Lower lobe of right lung (tissue), 2 donors: ENCODE results near the gene CHD2. TPM values are rescaled to one million over a fixed set of nuclear protein-coding genes. Genes with fewer than 3 reads are reported as not detected.
A peak's percentile ranks its signal among the peaks of the same experiment; 100 is the strongest.

ENCODE experiments used
- ATAC-seq, 2 donors: fragments of 200-7000 bp; cut with Tn5 transposase; one replicate each; pipeline ENCODE4 v1.9.1; 2020 to 2022; ENCODE audit warnings: mild to moderate bottlenecking in 2 of 2, moderate library complexity in 2 of 2
- DNase-seq: peaks from one replicate; pipeline ENCODE4 v3.0.0-alpha.2; 2020
- H3K27ac ChIP-seq: fragments of 200-600 bp; one replicate; pipeline ENCODE4 v1.8.0; 2022
- H3K27me3 ChIP-seq: fragments of 200-600 bp; one replicate; pipeline ENCODE4 v1.8.0; 2022; ENCODE audit warnings: low read depth
- H3K36me3 ChIP-seq: fragments of 200-600 bp; one replicate; pipeline ENCODE4 v1.8.0; 2022; ENCODE audit warnings: mild to moderate bottlenecking
- H3K4me1 ChIP-seq: fragments of 200-600 bp; one replicate; pipeline ENCODE4 v1.8.0; 2022
- H3K4me3 ChIP-seq: fragments of 200-600 bp; one replicate; pipeline ENCODE4 v1.8.0; 2022; ENCODE audit warnings: mild to moderate bottlenecking
- H3K9me3 ChIP-seq: fragments of 200-600 bp; one replicate; pipeline ENCODE4 v1.8.0; 2022
- CTCF ChIP-seq: fragments of 200-600 bp; IDR thresholded peaks from one replicate; pipeline ENCODE4 v1.8.0; 2022; ENCODE audit warnings: antibody characterized with exemption, mild to moderate bottlenecking
- intact Hi-C: fragments of 100-400 bp; cut with DNase I; formaldehyde crosslinking; loops from one replicate; pipeline ENCODE4 v1.11.0; 2022
- total RNA-seq: library from RNA; stranded (reverse); fragmentation: NEBNext Ultra II Directional; extraction: Animal tissue kit (Norgen Biotek cat#: 25700); gene quantifications from one replicate; pipeline ENCODE4 v1.2.1, GENCODE V29; 2021
- donor health status: DM: no; HTN: yes; CAD: no; lungs with severe emphysema.

The CHD2 gene
- total RNA-seq, 1 donor from 2014 or later = 158 TPM

DNA sequence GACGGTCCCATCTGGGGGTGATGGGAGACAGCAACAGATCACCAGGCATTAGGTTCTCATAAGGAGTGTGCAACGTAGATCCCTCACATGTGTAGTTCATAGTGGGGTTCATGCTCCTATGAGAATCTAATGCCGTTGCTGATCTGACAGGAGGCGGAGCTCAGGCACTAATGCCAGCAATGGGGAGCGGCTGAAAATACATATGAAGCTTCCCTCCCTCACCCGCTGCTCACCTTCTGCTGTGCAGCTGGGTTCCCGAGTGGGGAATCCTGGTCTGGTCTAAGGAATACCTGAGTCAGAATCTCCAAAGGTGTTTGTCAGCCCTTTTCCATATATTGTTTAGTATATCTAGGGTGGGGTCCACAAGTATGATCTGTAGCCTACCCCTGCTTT lies 52.3 kb downstream of the CHD2 start:
- H3K4me1 ChIP-seq = peaks cover 9% of the 10 kb centered on the region
- no peaks in the 10 kb centered on the region for H3K27me3 ChIP-seq
- H3K27ac ChIP-seq = no peak overlapping the region
- H3K9me3 ChIP-seq = peaks cover 24% of the 10 kb centered on the region
- H3K4me3 ChIP-seq = no peak overlapping the region
- intact Hi-C loops = no loop called here
- TF ChIP-seq CTCF = no peak
- H3K36me3 ChIP-seq = peaks cover 100% of the 10 kb centered on the region
- no peak for ATAC-seq
- DNase-seq = no peak

DNA sequence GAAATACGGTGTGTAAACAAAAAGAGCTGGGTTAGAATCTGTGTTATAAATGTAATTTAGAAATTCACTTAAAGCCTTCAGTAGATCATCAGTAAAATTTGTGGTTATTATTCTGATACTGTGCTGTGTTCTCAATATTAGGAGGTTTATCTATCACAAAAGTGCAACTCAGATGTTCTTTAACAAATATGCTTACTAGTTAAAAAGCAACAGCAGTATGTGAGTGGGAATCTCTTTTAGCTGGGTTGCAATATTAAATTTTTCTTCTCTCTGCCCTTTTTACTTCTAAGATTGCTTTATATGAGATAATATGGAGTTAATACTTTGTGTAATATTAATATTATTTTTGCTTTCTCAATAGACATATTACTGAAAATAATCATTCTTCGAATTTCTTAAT lies 53.4 kb downstream of the CHD2 start:
- TF ChIP-seq CTCF = no peak
- no peak for ATAC-seq

DNA sequence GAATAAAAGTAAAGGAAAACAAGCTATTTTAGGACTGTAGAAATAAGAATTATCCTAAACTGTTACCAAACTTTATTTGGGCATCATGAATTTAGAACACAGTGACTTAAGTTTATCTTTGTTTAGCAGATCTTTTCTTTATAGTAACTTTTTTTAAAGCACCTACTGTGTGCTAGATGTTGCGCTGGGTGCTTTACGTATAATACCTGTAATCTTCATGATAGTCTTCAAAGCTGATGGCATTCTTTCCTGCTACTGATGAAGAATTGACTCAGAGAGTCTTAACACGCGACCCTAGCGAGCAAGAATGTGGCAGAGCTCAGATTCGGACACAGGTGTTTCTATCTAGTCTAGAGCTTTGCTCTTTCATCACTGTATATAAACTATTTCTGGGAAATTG lies 53.9 kb downstream of the CHD2 start:
- no peak overlapping the region for H3K4me3 ChIP-seq
- no peaks in the 10 kb centered on the region for H3K27me3 ChIP-seq
- TF ChIP-seq CTCF = no peak
- H3K9me3 ChIP-seq = peaks cover 16% of the 10 kb centered on the region
- no peak for ATAC-seq
- H3K27ac ChIP-seq = no peak overlapping the region
- H3K4me1 ChIP-seq = peaks cover 9% of the 10 kb centered on the region
- peaks cover 99% of the 10 kb centered on the region for H3K36me3 ChIP-seq
- intact Hi-C loops = no loop called here
- DNase-seq = no peak

More for the DNA sequence above, 53.4 kb downstream of the CHD2 start:
- H3K4me1 ChIP-seq = peaks cover 9% of the 10 kb centered on the region
- H3K9me3 ChIP-seq = peaks cover 20% of the 10 kb centered on the region
- intact Hi-C loops = no loop called here
- H3K36me3 ChIP-seq = peaks cover 99% of the 10 kb centered on the region
- H3K27me3 ChIP-seq = no peaks in the 10 kb centered on the region
- no peak overlapping the region for H3K27ac ChIP-seq
- no peak overlapping the region for H3K4me3 ChIP-seq
- no peak for DNase-seq

DNA sequence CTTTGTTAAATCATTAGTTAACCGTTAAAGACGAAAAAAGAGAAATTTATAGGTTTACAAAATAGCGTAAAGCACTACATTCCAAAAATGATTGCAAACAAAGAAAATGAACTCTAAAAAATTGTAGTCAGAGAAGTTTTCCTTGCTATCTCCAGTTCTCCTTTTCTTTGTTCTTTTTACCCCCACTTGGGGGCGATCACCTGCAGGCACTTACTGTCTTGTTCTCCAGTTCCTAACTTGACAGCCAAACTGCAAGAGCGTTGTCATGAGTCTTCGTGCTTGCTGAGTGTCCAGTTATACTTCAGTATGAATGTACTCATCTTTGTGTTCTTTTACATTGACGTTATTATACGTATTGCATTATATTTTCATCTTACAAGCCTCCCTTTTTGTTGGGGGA lies 54.5 kb downstream of the CHD2 start:
- peaks cover 10% of the 10 kb centered on the region for H3K9me3 ChIP-seq
- ATAC-seq = no peak

GRCh38 chr15:92955706-92956105 lies 55.6 kb downstream of the CHD2 start:
- DNase-seq = no peak
- intact Hi-C loops = no loop called here
- Histone ChIP-seq H3K4me3 (no peak overlapping the region), H3K27ac (no peak overlapping the region), H3K27me3 (no peaks in the 10 kb centered on the region), H3K4me1 (peaks cover 9% of the 10 kb centered on the region), H3K9me3 (no peaks in the 10 kb centered on the region), H3K36me3 (peaks cover 99% of the 10 kb centered on the region)
- no peak for ATAC-seq
- no peak for TF ChIP-seq CTCF

More for the DNA sequence above, 54.5 kb downstream of the CHD2 start:
- TF ChIP-seq CTCF = peak; percentile 24
- peaks cover 99% of the 10 kb centered on the region for H3K36me3 ChIP-seq
- DNase-seq = no peak
- H3K27ac ChIP-seq = no peak overlapping the region
- H3K4me1 ChIP-seq = peaks cover 9% of the 10 kb centered on the region
- no peak overlapping the region for H3K4me3 ChIP-seq
- intact Hi-C loops = no loop called here
- H3K27me3 ChIP-seq = no peaks in the 10 kb centered on the region

- no peaks in the 10 kb centered on the region for H3K4me1 ChIP-seq
- intact Hi-C loops = no loop called here
- no peaks in the 10 kb centered on the region for H3K9me3 ChIP-seq
- H3K27ac ChIP-seq = no peak overlapping the region
- no peak for ATAC-seq
- H3K36me3 ChIP-seq = peaks cover 97% of the 10 kb centered on the region
- no peak overlapping the region for H3K4me3 ChIP-seq
- DNase-seq = no peak
- no peak for TF ChIP-seq CTCF
- no peaks in the 10 kb centered on the region for H3K27me3 ChIP-seq
These were observed 58.0 kb downstream of the CHD2 start for GRCh38 chr15:92958105-92958504.
